NCI-H526 (cell line): ENCODE measurements around the gene ADCY2.
A peak's percentile ranks its signal among the peaks of the same experiment; 100 is the strongest.

Source experiments
- DNase-seq, 2 experiments: peaks; one replicate each; lab custom pipeline; 2025; lab: John Stamatoyannopoulos, UW

ADCY2 gene

GRCh38 chr5:7784683-7785380, 388.9 kb downstream of the ADCY2 start:
- DNase-seq, result peak; percentile 73 to 85

DNA sequence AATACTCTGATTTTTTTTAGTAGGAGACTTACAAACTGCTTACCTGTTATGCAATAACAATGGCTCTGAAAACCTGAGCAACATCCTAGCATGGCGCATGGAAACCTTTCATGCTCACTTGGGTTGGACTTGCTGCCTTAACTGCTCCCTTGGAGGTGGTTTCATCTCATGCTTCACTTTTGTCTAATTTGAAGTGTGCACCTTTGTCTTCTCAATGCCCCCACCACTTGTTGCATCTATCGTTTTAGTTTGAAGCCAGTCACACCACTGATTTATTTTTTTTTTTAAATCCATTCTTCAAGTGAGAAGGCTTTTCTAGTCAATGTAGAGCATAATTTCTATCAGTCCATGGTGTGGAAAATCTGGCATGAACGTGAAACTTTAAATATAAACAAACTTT, 391.8 kb downstream of the ADCY2 start:
- no peak for DNase-seq

- no peak for DNase-seq
Observed at GRCh38 chr5:7789567-7789966, 393.6 kb downstream of the ADCY2 start.

- DNase-seq, result no peak
Observed at GRCh38 chr5:7793895-7794294, 398.0 kb downstream of the ADCY2 start.

GRCh38 chr5:7794311-7794710, 398.4 kb downstream of the ADCY2 start:
- no peak for DNase-seq

GRCh38 chr5:7794823-7795222, 398.9 kb downstream of the ADCY2 start:
- DNase-seq, result no peak

GRCh38 chr5:7795306-7795705, 399.4 kb downstream of the ADCY2 start:
- DNase-seq, result peak in 1 of 2 experiments; percentile 17

DNA sequence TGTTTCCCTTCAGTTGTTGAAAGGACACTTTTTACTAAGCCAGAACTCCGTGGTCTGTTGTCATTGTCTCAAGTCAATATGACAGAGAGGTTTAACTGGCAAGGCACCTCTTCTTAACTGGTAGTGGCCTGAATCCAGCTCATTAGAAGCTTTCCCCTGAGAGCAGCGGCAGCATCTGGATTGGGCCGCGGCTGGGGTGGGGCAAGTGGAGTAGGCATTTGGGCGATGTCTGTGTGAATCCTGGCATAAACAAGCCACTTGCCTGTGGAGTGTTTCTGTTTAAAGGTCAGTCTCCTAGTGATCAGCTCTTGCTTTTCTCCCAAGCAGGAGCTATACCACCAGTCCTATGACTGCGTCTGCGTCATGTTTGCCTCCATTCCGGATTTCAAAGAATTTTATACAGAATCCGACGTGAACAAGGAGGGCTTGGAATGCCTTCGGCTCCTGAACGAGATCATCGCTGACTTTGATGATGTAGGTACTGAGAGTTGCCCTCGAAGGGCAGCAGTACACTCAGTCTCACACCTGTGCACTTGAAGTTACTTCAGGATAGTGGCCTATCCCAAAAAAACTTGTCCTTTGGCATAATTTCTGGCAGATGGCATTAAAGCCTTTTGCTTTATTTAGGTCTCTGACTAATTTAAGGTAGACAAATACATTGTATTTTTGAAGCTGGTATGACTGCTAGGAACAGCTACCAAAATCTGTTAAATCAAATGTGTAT, 406.1 kb downstream of the ADCY2 start:
- no peak for DNase-seq

- DNase-seq, result no peak
Observed at GRCh38 chr5:7802855-7803254, 406.9 kb downstream of the ADCY2 start.

DNA sequence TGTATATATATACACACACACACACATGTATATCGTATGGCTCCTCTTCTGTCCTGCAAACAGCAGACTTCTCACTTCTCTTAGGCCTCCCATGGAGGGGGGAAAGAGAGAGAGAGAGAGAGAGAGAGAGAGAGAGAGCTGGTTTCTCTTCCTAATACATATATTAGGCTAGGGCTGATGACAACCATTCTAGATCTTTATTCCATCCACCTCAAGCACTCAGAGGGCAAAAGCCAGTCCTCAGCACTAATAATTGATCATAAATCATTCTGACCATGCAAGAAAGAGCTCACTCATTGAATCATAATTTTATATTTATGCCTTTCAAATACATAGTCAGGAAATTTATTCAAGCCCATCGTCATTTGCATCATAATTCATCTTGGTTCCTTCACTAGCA, 408.0 kb downstream of the ADCY2 start:
- no peak for DNase-seq

DNA sequence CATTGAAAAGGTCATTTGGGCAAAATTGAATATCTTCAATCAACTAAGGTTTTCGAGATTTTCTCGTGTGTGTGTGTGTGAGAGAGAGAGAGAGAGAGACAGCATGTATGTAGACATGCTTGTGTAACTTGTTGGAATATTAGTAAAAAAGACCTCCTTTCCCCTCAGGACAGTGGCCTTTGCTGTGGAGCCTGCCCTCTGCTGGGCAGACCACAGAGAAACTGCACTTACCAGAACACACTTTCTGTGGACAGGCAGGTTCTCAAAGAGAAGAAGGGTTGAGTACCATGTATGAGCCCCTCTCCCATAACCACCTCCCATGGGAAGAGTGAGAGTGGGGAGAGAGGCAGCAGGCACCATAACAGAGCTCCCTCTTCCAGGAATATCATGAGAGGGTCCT, 409.4 kb downstream of the ADCY2 start:
- DNase-seq, result peak in 1 of 2 experiments; percentile 18

DNA sequence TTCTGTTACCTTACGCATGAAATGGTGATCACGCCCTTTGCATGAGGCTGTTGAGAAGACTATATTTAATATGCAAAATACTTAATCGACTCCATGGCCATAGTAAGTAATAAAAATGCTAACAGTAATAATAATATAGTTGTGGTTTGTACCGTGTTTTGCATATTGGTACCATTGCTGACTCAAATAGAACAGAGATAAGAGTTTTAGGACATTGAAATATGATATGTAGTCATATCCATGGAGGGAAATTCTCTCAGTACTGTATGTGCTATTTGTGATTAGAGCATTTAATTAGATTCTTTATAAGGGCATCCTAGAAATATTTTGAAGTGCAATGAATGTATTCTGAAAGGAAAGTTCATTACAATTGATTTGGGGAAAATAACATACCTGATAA, 413.1 kb downstream of the ADCY2 start:
- DNase-seq, result peak; percentile 82 to 92

DNA sequence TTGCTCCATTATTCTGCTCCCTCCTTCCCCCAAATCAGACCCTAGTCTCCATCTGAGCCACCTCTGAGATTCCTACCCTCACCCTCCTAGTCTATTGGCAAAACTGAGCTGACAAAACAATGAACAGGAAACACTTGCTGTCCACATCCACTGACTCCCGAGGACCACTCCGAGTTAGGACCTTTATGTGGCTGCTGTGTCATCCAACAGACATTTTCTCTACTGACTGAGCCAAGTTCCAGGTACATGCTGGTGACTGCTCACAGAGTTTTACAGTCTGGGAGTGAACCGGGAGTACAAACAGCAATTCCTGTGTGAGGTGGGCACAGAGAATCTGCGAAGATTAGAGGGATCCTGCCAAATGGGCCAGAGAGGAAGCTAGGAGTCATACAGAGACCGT, 415.8 kb downstream of the ADCY2 start:
- no peak for DNase-seq

DNA sequence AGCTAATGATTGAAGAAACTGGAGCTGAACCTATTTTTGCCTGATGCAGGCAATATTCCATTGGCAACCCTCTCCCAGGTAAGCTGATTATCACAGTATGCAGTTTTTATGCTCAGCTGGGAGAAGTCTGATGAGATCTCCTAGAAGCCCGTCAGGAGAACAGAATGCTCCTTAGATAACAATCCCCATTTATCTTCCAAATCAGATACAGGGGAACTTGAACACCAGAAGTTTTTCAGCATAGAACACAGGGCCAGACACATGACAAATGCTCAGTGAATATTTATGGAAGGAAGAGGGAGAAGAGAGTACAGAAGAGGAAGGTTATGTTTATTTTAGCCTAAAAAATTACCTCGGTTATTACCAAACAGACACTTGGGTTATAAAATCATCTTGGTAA, 417.1 kb downstream of the ADCY2 start:
- DNase-seq, result no peak

GRCh38 chr5:7813576-7813975, 417.6 kb downstream of the ADCY2 start:
- no peak for DNase-seq

DNA sequence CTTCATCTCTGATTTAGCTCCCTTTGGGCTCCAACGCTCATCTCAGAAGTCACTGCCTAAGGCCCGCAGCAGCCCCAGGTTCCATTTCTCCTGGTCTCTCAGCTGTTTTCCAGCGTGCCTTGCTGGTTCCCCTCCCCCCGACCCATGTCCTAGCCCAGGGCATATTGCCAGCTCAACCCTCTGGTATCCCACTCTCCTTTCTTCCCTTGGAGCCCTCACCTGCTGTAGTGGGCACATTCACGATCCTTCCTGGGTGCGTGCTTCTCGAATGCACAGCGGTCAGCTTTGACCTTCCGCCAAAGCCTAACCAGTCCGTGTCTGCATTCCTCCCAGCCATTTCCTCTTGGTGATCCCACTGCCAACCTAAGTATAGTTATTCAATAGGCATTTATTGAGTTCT, 418.9 kb downstream of the ADCY2 start:
- no peak for DNase-seq

DNA sequence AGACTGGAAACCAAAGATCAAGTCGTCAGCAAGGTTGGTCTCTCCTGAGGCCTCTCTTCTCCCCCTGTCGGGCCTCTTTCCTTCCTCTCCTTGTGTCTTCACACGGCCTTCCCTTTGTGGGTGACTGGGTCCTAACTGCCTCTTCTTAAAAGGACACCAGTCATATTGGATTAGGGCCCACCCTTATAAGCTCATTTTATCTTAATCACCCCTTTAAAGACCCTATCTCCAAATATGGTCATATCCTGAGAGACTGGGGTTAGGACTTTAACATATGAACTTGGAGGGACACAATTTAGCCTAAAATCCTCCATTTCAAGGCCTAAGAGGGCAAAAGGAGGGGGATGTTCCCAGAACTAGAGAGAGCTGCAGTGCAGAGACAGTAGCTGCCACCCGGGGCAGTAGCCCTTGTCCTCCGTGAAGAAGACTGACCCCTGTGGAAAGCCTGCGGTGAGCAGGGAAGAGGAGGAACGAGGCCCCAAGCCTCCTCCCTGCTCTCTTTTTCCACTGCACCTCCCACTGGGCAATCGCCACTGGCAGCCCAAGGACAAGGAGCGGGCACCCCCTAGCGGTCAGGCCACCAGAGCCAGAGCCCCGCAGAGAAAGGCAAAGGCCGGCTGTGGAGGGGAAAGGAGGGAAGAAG, 420.1 kb downstream of the ADCY2 start:
- peak; percentile 73 to 87 for DNase-seq

GRCh38 chr5:7816535-7816901, 420.6 kb downstream of the ADCY2 start:
- no peak for DNase-seq

- DNase-seq, result no peak
Observed at GRCh38 chr5:7822449-7822848, 426.5 kb downstream of the ADCY2 start.

GRCh38 chr5:7823594-7823993, 427.7 kb downstream of the ADCY2 start:
- DNase-seq, result no peak

DNA sequence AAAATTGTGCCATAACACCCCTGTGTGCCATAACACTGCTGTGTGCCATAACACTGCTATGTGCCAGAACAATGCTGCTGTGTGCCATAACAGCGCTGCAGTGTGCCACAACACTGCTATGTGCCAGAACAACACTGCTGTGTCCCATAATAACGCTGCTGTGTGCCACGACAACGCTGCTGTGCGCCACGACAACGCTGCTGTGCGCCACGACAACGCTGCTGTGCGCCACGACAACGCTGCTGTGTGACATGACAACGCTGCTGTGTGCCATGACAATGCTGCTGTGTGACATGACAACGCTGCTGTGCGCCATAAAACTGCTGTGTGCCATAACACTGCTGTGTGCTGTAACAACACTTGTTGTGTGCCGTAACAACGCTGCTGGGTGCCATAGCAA, 429.1 kb downstream of the ADCY2 start:
- no peak for DNase-seq

DNA sequence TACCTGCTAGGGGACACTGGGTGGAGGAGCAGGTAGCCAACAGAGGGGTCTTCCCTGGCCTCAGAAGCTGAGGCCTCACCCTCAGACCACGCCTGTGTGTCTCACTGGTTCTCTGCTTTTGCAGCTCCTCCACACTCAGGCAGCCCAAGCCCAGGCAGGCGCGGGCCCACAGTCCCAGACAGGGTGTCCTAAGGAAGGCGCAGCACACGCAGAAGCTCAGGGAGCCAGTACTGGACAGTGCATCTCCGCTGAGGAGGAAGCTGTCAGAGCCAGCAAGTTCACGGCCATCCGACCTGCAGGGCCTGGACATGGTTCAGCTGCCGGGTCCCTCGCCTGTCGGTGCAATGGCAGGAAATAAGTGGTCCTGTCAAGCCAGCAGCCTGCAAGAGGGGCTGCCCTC, 429.7 kb downstream of the ADCY2 start:
- DNase-seq, result no peak

DNA sequence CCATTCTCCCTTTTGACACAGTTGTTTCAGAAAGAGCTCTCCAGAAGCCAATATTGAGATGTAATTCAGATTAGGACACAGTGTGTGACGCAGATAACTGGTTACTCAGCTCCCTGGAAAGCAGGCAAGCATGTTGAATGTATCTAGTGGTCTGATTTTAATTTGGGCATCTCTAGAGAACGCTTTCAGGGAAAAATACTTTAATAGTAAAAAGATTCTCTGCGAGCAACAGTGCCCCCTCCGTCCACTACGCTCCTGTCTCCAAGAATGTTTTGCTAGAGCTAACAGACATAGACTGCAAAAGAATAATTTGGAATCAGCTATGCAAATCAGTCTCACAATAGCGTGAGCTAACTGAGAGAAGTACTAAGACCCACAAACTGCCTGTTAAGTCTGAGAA, 431.7 kb downstream of the ADCY2 start:
- peak; percentile 70 to 78 for DNase-seq
